HG02852 (cell line): Measurements from ENCODE around the gene EN2.

ENCODE experiments used
- ATAC-seq: cut with Tn5 transposase; IDR thresholded peaks from one replicate; pipeline ENCODE4 v1.9.1; 2021; ENCODE audit warnings: mild to moderate bottlenecking, moderate library complexity; ENCODE audit not compliant: unreplicated experiment

Gene EN2

DNA sequence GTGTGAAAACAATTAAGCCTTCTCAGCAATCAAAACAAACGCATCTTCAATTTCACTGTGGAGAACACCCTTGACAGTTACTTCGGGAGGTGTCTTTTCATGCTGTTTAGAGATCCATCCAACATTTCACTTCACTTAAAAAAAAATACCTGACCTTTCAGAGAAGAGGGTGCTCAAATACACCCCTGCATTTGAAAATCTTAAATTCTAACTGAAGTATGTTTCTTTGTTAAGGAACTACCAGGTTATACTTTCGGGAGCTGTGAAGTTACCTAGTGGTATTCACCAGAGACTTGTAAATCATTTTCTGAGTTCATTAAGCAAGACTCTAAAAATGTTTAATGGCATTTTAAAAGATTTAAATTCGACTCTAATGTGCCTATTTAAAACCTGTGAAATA, 49.6 kb downstream of the EN2 start:
- ATAC-seq, result no peak

GRCh38 chr7:155508376-155509358, 50.7 kb downstream of the EN2 start:
- no peak for ATAC-seq

DNA sequence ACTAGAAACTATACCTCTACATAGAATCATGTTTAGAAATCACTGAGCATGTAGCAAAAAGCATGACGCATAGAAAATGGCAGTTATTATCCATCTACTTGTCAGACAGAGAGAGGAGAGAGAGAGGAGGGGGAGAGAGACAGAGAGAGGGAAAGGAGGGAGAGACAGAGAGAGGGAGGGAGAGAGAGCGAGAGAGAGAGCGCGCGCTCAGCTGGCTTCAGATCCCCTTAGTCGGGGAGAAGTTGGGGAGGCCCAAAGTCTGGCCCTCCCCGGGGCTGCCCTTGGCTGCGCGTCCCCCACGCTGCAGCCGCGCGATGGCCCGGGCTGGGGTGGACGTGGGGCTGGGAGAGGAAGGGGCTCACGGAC, 51.4 kb downstream of the EN2 start:
- ATAC-seq, result no peak

GRCh38 chr7:155509725-155510551, 52.0 kb downstream of the EN2 start:
- ATAC-seq, result no peak

GRCh38 chr7:155510975-155511701, 53.2 kb downstream of the EN2 start:
- no peak for ATAC-seq

DNA sequence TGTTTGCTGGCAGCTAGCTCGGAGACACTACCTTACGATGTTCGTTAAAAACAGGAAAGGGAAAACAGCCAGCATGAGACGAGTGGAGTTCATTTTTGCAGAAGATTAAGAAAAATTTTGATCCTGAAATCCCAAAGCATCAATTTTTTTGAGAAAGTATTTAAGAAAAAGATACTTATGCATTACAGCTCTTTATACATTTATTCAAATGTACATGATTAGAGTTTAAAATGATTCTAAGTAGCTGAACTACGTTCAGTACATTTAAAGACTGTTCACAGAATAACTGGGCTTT, 53.7 kb downstream of the EN2 start:
- no peak for ATAC-seq

DNA sequence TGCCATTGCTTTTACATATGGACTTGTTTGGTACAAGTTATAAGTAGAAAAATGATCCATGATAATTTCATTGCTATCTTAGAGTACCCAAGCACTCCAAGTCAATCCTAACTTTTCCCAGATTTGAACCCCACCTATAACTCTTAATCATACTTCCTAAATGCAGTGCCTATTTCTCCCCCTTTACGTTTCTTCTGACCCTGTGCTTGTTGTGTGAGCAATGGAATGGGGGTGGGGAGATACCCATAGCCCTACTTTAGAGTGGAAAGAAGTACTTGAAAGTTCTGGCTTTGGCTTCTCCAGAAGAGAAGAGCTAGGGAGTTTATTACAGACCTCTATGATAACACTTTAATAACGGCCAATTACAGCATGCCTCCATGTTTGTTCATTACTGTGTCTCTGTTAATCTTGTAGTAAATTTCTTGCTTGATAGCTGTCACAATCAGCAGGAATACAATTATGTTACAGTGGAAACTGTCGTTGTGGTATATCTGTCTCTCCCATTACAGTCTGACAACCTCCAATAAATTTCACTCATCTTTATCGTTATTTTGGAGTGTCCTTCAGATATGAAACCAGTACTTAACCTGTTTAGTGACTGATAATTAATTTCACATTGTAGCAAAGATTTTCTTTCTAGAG, 54.4 kb downstream of the EN2 start:
- ATAC-seq, result no peak

GRCh38 chr7:155513543-155514285, 55.8 kb downstream of the EN2 start:
- ATAC-seq, result no peak

GRCh38 chr7:155514296-155514695, 56.4 kb downstream of the EN2 start:
- no peak for ATAC-seq
